ENCODE measurements around the gene USP32. TPM values are rescaled to one million over a fixed set of nuclear protein-coding genes. Genes with fewer than 3 reads are reported as not detected.

USP32 gene
- total and polyA plus RNA-seq, 2 donors from 2014 or later = 14.6 to 53.1 TPM

DNA sequence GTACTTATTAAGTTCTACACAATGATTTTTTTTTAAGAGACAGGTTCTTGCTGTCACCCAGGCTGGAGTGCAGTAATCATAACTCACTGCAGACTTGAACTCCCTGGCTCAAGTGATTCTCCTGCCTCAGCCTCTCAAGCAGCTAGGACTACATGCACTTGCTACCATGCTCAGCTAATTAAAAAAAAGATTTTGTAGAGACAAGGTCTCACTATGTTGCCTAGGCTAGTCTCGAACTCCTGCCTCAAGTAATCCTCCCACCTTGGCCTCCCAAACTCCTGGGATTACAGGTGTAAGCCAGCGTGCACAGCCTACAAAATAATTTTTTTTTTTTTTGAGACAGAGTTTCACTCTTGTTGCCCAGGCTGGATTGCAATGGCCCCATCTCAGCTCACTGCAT is 22.2 kb downstream of the USP32 start:
- Histone ChIP-seq H3K9me3 (ENCODE audit: control insufficient read depth in 2 of 3, insufficient read depth in 1 of 3, low read length in 3 of 3) (no peaks in the 10 kb centered on the region), H3K9ac (ENCODE audit: low read length in 3 of 3) (no peak overlapping the region), H3K4me3 (ENCODE audit: low read length in 3 of 3) (no peak overlapping the region), H3K27me3 (ENCODE audit: control insufficient read depth, insufficient read depth, low read length) (no peaks in the 10 kb centered on the region), H3K36me3 (ENCODE audit: control insufficient read depth in 2 of 3, insufficient read depth in 3 of 3, low read length in 3 of 3) (no peaks in the 10 kb centered on the region), H3K4me1 (ENCODE audit: control insufficient read depth in 2 of 3, insufficient read depth in 2 of 3, low read depth in 1 of 3, low read length in 3 of 3) (no peaks in the 10 kb centered on the region), H3K27ac (ENCODE audit: low read depth in 2 of 2, low read length in 2 of 2) (no peak overlapping the region)
- no peak for FAIRE-seq
- TF ChIP-seq, protein P1, sequence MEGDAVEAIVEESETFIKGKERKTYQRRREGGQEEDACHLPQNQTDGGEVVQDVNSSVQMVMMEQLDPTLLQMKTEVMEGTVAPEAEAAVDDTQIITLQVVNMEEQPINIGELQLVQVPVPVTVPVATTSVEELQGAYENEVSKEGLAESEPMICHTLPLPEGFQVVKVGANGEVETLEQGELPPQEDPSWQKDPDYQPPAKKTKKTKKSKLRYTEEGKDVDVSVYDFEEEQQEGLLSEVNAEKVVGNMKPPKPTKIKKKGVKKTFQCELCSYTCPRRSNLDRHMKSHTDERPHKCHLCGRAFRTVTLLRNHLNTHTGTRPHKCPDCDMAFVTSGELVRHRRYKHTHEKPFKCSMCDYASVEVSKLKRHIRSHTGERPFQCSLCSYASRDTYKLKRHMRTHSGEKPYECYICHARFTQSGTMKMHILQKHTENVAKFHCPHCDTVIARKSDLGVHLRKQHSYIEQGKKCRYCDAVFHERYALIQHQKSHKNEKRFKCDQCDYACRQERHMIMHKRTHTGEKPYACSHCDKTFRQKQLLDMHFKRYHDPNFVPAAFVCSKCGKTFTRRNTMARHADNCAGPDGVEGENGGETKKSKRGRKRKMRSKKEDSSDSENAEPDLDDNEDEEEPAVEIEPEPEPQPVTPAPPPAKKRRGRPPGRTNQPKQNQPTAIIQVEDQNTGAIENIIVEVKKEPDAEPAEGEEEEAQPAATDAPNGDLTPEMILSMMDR (IDR thresholded peaks at IDR 0.05; ENCODE audit: borderline replicate concordance, extremely low read depth, insufficient read depth) = no peak
- intact Hi-C loops (cut with DNase I) = no loop called here
- DNase-seq = no peak

DNA sequence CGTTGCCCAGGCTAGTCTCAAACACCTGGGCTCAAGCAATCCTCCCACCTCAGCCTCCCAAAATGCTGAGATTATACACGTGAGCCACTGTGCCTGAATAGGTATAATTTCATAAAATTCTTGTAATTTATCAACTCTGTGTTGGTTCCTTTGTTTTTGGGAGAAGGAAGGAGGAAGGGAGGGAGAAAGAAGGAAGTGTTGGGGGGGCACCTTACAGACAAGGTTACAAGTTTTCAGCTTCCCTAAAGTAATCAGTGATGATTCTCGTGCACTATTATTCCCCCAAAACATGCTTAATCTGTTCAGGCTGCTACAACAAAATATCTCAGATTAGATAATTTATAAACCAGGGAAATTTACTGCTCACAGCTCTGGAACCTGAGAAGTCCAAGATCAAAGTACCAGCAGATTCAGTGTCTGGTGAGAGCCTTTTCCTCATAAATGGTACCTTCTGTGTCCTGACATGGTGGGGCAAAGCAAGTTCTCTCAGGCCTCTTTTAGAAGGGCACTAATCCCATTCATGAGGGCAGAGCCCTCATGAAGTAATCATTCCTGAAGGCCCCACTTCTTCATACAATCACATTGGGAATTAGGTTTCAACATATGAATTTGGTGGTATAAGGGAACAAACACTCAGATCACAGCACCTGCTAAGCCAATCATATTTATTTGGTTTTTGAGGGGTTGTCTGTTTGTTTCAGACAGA is 28.1 kb downstream of the USP32 start:
- Histone ChIP-seq H3K4me1 (ENCODE audit: control insufficient read depth in 2 of 3, insufficient read depth in 2 of 3, low read depth in 1 of 3, low read length in 3 of 3) (no peaks in the 10 kb centered on the region), H3K9me3 (ENCODE audit: control insufficient read depth in 2 of 3, insufficient read depth in 1 of 3, low read length in 3 of 3) (no peaks in the 10 kb centered on the region), H3K4me3 (ENCODE audit: low read length in 3 of 3) (no peak overlapping the region), H3K9ac (ENCODE audit: low read length in 3 of 3) (no peak overlapping the region), H3K27ac (ENCODE audit: low read depth in 2 of 2, low read length in 2 of 2) (no peak overlapping the region), H3K36me3 (ENCODE audit: control insufficient read depth in 2 of 3, insufficient read depth in 3 of 3, low read length in 3 of 3) (no peaks in the 10 kb centered on the region), H3K27me3 (ENCODE audit: control insufficient read depth, insufficient read depth, low read length) (no peaks in the 10 kb centered on the region)
- intact Hi-C loops (cut with DNase I) = no loop called here
- TF ChIP-seq, protein P1 (IDR thresholded peaks at IDR 0.05; ENCODE audit: borderline replicate concordance, extremely low read depth, insufficient read depth) = no peak
- no peak for FAIRE-seq
- DNase-seq = no peak

DNA sequence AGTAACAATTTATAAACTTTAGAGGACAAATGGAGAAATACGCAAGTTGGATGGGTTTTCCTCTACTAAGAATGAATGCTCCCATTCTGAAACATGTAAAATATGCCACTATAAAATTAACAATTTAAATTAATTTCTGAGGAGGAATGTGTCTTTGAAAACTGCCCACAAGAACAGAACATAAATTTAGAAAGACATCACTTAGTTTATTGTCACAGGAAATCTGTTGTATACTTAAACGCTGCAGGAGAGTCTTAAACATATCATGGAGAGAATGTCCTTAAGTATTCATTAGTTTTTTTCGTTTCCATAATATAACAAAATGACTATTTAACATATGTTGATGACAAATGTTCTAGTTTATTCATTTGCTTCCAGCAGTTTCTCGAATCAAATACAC is 29.6 kb downstream of the USP32 start:
- H3K4me3 ChIP-seq (ENCODE audit: low read length in 3 of 3) = no peak overlapping the region
- no peaks in the 10 kb centered on the region for H3K9me3 ChIP-seq (ENCODE audit: control insufficient read depth in 2 of 3, insufficient read depth in 1 of 3, low read length in 3 of 3)
- H3K36me3 ChIP-seq (ENCODE audit: control insufficient read depth in 2 of 3, insufficient read depth in 3 of 3, low read length in 3 of 3) = no peaks in the 10 kb centered on the region
- DNase-seq (no peak), FAIRE-seq (no peak)
- H3K4me1 ChIP-seq (ENCODE audit: control insufficient read depth in 2 of 3, insufficient read depth in 2 of 3, low read depth in 1 of 3, low read length in 3 of 3) = no peaks in the 10 kb centered on the region
- H3K27ac ChIP-seq (ENCODE audit: low read depth in 2 of 2, low read length in 2 of 2) = no peak overlapping the region
- no peak overlapping the region for H3K9ac ChIP-seq (ENCODE audit: low read length in 3 of 3)
- intact Hi-C loops (cut with DNase I) = no loop called here
- H3K27me3 ChIP-seq (ENCODE audit: control insufficient read depth, insufficient read depth, low read length) = no peaks in the 10 kb centered on the region
- TF ChIP-seq, protein P1 (IDR thresholded peaks at IDR 0.05; ENCODE audit: borderline replicate concordance, extremely low read depth, insufficient read depth) = no peak

DNA sequence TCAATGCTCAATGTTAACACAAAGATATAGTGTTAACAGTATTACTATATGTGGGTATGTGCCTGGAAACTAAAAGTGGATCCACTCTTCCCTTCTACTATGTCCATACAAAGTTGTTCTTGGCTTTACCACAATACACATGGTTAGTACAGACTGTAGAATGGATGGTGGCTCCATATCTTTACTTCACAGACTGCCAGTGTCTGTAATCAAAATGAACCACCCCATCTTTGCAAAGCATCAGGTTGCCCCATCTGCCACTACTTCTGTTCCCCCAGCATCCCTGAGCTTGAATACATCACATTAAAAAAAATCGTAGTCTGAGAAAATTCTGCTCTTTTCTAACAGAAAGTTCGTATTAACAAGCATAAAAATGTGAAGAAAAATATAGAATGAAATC is 30.0 kb downstream of the USP32 start:
- Histone ChIP-seq H3K4me3 (ENCODE audit: low read length in 3 of 3) (no peak overlapping the region), H3K9ac (ENCODE audit: low read length in 3 of 3) (no peak overlapping the region), H3K36me3 (ENCODE audit: control insufficient read depth in 2 of 3, insufficient read depth in 3 of 3, low read length in 3 of 3) (no peaks in the 10 kb centered on the region), H3K9me3 (ENCODE audit: control insufficient read depth in 2 of 3, insufficient read depth in 1 of 3, low read length in 3 of 3) (no peaks in the 10 kb centered on the region), H3K27me3 (ENCODE audit: control insufficient read depth, insufficient read depth, low read length) (no peaks in the 10 kb centered on the region), H3K27ac (ENCODE audit: low read depth in 2 of 2, low read length in 2 of 2) (no peak overlapping the region), H3K4me1 (ENCODE audit: control insufficient read depth in 2 of 3, insufficient read depth in 2 of 3, low read depth in 1 of 3, low read length in 3 of 3) (no peaks in the 10 kb centered on the region)
- intact Hi-C loops (cut with DNase I) = no loop called here
- DNase-seq (no peak), FAIRE-seq (no peak)
- TF ChIP-seq, protein P1 (IDR thresholded peaks at IDR 0.05; ENCODE audit: borderline replicate concordance, extremely low read depth, insufficient read depth) = no peak
